ENCODE measurements around the gene PTP4A1. TPM values are rescaled to one million over a fixed set of nuclear protein-coding genes. Genes with fewer than 3 reads are reported as not detected.

PTP4A1 gene
- polyA plus RNA-seq, 3 donors: 49.2 to 55.3 (median 50.2) TPM

Other genes with a start within 250 kb of the PTP4A1 start
- 10 to 100 TPM; 55.3 to 62.2 (median 55.9) TPM for gene PHF3, start 63.3 kb downstream of the PTP4A1 start, polyA plus RNA-seq (ENCODE audit: insufficient read length in 3 of 3)

Data from renal pelvis (tissue), 3 donors.